Activated CD4-positive, alpha-beta T cell treated with anti-CD3 and anti-CD28 coated beads, Interleukin-2, amount 10 ng/mL, durations not matched to agents 24 days and 14 days (primary cell): ENCODE results near the gene FCER2. TPM values are rescaled to one million over a fixed set of nuclear protein-coding genes. Genes with fewer than 3 reads are reported as not detected.
A peak's percentile ranks its signal among the peaks of the same experiment; 100 is the strongest.

ENCODE experiments used
- DNase-seq: peaks from one replicate; pipeline ENCODE4 v3.0.0; 2022
- H3K27ac Mint-ChIP-seq: one replicate; pipeline ENCODE4 v1.8.0; 2022; ENCODE audit warnings: mild to moderate bottlenecking, mixed read lengths
- H3K27me3 Mint-ChIP-seq: one replicate; pipeline ENCODE4 v1.8.0; 2022; ENCODE audit warnings: mixed read lengths
- H3K36me3 Mint-ChIP-seq: one replicate; pipeline ENCODE4 v1.8.0; 2022; ENCODE audit warnings: low read depth, mild to moderate bottlenecking, mixed read lengths
- H3K4me1 Mint-ChIP-seq: one replicate; pipeline ENCODE4 v1.8.0; 2021; ENCODE audit warnings: mixed read lengths
- H3K4me3 Mint-ChIP-seq: one replicate; pipeline ENCODE4 v1.8.0; 2022; ENCODE audit warnings: mild to moderate bottlenecking, moderate library complexity, mixed read lengths
- H3K9me3 Mint-ChIP-seq: one replicate; pipeline ENCODE4 v1.8.0; 2021; ENCODE audit warnings: mixed read lengths
- intact Hi-C: fragments of 100-400 bp; cut with micrococcal nuclease; formaldehyde crosslinking; loops from one replicate; pipeline ENCODE4 v1.15.1; 2023
- total RNA-seq: library from RNA; stranded (reverse); gene quantifications from 2 replicates; pipeline ENCODE4 v1.2.3, GENCODE V29; 2022

Gene FCER2
- total RNA-seq, 1 donor from 2014 or later = not detected

DNA sequence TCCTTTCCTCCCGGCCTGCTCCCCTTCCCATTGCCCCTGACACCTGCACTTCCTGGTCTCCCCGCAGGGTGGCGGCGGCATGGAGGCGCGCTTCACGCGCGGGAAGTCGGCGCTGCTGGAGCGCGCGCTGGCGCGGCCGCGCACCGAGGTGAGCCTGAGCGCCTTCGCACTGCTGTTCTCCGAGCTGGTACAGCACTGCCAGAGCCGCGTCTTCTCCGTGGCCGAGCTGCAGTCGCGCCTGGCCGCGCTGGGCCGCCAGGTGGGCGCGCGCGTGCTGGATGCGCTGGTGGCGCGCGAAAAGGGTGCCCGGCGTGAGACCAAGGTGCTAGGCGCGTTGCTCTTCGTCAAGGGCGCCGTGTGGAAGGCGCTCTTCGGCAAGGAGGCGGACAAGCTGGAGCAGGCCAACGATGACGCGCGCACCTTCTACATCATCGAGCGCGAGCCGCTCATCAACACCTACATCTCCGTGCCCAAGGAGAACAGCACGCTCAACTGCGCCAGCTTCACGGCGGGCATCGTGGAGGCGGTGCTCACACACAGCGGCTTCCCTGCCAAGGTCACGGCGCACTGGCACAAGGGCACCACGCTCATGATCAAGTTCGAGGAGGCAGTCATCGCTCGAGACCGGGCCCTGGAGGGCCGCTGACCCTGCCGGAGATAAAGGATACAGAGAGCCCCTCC lies 19.6 kb downstream of the FCER2 start:
- Mint-ChIP-seq H3K9me3 (no peaks in the 10 kb centered on the region), H3K4me3 (peak overlapping the region; percentile 97), H3K27me3 (peaks cover 9% of the 10 kb centered on the region), H3K36me3 (peaks cover 18% of the 10 kb centered on the region), H3K4me1 (peaks cover 31% of the 10 kb centered on the region), H3K27ac (no peak overlapping the region)
- no peak for DNase-seq
- intact Hi-C loops = no loop called here

GRCh38 chr19:7681340-7682174 lies 20.4 kb downstream of the FCER2 start:
- intact Hi-C loops = loop anchor here (1.0 to 2.0 kb wide), 5 partner anchors 23 to 118 kb away; partner anchors contain the start of genes PET100 and XAB2
- no peaks in the 10 kb centered on the region for H3K9me3 Mint-ChIP-seq
- DNase-seq = peak; percentile 95
- peaks cover 15% of the 10 kb centered on the region for H3K27me3 Mint-ChIP-seq
- H3K4me3 Mint-ChIP-seq = peak overlapping the region; percentile 97
- H3K36me3 Mint-ChIP-seq = peaks cover 18% of the 10 kb centered on the region
- peaks cover 37% of the 10 kb centered on the region for H3K4me1 Mint-ChIP-seq
- H3K27ac Mint-ChIP-seq = peak overlapping the region; percentile 96

- intact Hi-C loops = loop anchor here (1.0 to 2.0 kb wide), 6 partner anchors 24 to 119 kb away; partner anchors contain the start of genes PET100 and XAB2
- Mint-ChIP-seq H3K36me3 (peaks cover 18% of the 10 kb centered on the region), H3K4me3 (peak within 1 kb of the TSS; percentile 97), H3K27ac (peak within 1 kb of the TSS; percentile 96), H3K9me3 (no peaks in the 10 kb centered on the region), H3K27me3 (peaks cover 18% of the 10 kb centered on the region), H3K4me1 (peaks cover 43% of the 10 kb centered on the region)
- DNase-seq = peak; percentile 98
Measured at GRCh38 chr19:7680606-7681339, 21.2 kb downstream of the FCER2 start, which contains the start of gene TRAPPC5. TSS of gene TRAPPC5 (plus strand) at chr19:7680833. CDS start at chr19:7682254, 1,421 bp downstream.

DNA sequence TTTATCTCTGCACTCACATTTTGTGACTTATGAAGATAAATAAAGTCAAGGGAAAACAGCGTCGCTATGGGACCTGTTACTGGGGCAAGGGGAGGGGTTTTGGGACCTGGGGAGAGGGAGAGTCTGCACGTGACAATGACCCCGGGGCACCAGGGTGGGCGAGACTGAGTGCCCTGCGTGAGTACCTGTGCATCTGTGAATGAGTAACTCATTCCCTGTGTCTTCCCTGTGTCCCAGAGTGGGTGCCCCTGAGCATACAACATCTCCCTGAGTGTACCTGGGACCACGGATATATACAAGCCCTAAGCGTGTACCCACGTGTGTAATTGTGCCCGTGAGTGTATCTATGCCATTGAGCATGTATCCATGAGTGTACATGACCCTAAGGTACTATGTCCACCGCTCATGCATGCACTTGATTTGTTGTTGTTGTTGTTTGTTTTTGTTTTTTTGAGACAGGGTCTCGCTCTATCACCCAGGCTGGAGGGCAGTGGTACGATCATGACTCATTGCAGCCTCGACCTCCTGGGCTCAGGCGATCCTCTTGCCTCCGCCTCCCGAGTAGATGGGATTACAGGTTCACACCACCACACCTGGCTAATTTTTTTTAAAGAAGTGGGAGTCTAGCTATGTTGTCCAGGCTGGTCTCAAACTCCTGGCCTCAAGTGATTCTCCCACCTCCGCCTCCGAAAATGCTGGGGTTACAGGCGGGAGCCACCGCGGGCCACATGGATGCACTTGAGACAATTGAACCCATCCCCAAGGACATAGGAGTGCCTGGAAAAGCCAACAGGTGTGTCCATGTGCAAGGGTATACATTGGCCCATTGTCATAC lies 21.9 kb downstream of the FCER2 start:
- Mint-ChIP-seq H3K4me3 (peak overlapping the region; percentile 67), H3K27ac (peak overlapping the region; percentile 84), H3K27me3 (peaks cover 19% of the 10 kb centered on the region), H3K4me1 (peaks cover 43% of the 10 kb centered on the region), H3K9me3 (no peaks in the 10 kb centered on the region), H3K36me3 (peaks cover 11% of the 10 kb centered on the region)
- no peak for DNase-seq
- intact Hi-C loops = loop anchor here (1.0 to 2.0 kb wide), 4 partner anchors 25 to 127 kb away; partner anchors contain the start of genes PET100 and XAB2

DNA sequence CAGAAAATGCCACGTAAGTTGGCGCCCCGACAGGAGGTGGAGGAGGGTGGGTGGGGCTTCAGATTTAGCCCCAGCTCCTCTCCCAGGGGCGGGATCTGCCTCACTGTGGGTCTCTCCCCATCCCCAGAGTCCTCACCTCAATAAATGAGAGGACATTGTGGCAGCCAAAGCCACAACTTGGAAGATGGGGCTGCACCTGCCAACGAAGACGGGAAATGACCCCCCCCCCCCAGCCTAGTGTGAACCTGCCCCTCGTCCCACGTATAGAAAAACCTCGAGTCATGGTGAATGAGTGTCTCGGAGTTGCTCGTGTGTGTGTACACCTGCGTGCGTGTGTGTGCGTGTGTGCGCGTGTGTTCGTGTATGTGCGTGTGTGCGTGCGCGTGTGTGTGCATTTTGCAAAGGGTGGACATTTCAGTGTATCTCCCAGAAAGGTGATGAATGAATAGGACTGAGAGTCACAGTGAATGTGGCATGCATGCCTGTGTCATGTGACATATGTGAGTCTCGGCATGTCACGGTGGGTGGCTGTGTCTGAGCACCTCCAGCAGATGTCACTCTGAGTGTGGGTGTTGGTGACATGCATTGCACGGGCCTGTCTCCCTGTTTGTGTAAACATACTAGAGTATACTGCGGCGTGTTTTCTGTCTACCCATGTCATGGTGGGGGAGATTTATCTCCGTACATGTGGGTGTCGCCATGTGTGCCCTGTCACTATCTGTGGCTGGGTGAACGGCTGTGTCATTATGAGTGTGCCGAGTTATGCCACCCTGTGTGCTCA lies 22.8 kb downstream of the FCER2 start:
- peak; percentile 87 for DNase-seq
- Mint-ChIP-seq H3K9me3 (no peaks in the 10 kb centered on the region), H3K27ac (peak overlapping the region; percentile 84), H3K27me3 (peaks cover 22% of the 10 kb centered on the region), H3K4me3 (peak overlapping the region; percentile 67), H3K36me3 (peaks cover 11% of the 10 kb centered on the region), H3K4me1 (peaks cover 45% of the 10 kb centered on the region)
- intact Hi-C loops = loop anchor here (2.0 kb wide), 1 partner anchor 128 kb away; no protein-coding TSS in a partner anchor

DNA sequence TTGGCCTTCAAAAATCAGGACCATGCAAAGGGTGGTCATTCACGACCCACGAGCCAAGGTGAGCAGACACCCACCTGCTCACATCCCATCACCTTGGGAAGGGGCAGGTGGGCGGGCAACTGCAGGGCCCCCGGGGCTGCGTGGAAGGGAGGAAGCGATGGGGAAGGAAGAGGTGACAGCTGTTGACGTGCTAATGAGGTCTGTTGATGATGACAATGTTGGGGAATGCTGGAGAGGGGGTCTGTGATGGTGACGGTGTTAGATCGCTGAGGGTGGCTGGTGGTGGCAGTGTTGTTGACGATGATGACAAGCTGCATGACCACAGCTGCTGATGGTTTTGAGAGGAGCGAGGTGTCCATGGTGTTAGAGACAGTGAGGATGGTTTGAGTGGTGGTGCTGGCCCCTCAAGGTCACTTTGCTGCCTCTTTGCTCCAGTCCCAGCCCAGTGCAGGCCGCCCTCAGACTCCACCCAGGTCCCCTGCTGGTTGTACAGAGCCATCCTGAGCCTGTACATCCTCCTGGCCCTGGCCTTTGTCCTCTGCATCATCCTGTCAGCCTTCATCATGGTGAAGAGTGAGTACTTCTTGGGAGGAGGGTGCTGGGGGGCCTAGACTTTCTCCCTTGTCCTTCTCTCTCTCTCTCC lies 24.1 kb downstream of the FCER2 start:
- H3K9me3 Mint-ChIP-seq = no peaks in the 10 kb centered on the region
- peaks cover 6% of the 10 kb centered on the region for H3K36me3 Mint-ChIP-seq
- H3K27me3 Mint-ChIP-seq = peaks cover 26% of the 10 kb centered on the region
- intact Hi-C loops = loop anchor here (2.0 kb wide), 1 partner anchor 129 kb away; no protein-coding TSS in a partner anchor
- no peak for DNase-seq
- H3K4me3 Mint-ChIP-seq = no peak overlapping the region
- H3K4me1 Mint-ChIP-seq = peaks cover 46% of the 10 kb centered on the region
- peak overlapping the region; percentile 23 for H3K27ac Mint-ChIP-seq

- Mint-ChIP-seq H3K27me3 (peaks cover 27% of the 10 kb centered on the region), H3K9me3 (no peaks in the 10 kb centered on the region), H3K4me3 (peak within 1 kb of the TSS; percentile 50), H3K36me3 (peaks cover 2% of the 10 kb centered on the region), H3K27ac (peak within 1 kb of the TSS; percentile 48), H3K4me1 (peaks cover 45% of the 10 kb centered on the region)
- DNase-seq = no peak
- intact Hi-C loops = no loop called here
Measured at GRCh38 chr19:7676854-7677253, 25.1 kb downstream of the FCER2 start, which contains the start of gene MCEMP1. TSS of gene MCEMP1 (plus strand) at chr19:7677090. CDS start at chr19:7677121, 31 bp downstream.

GRCh38 chr19:7676376-7676775 lies 25.6 kb downstream of the FCER2 start:
- H3K4me1 Mint-ChIP-seq = peaks cover 43% of the 10 kb centered on the region
- intact Hi-C loops = no loop called here
- H3K9me3 Mint-ChIP-seq = no peaks in the 10 kb centered on the region
- peak overlapping the region; percentile 50 for H3K4me3 Mint-ChIP-seq
- no peak for DNase-seq
- no peaks in the 10 kb centered on the region for H3K36me3 Mint-ChIP-seq
- no peak overlapping the region for H3K27ac Mint-ChIP-seq
- H3K27me3 Mint-ChIP-seq = peaks cover 30% of the 10 kb centered on the region

- Mint-ChIP-seq H3K36me3 (no peaks in the 10 kb centered on the region), H3K4me3 (no peak overlapping the region), H3K4me1 (peaks cover 39% of the 10 kb centered on the region), H3K9me3 (no peaks in the 10 kb centered on the region), H3K27ac (no peak overlapping the region), H3K27me3 (peaks cover 43% of the 10 kb centered on the region)
- peak; percentile 78 for DNase-seq
- intact Hi-C loops = no loop called here
Measured at GRCh38 chr19:7674010-7675005, 27.6 kb downstream of the FCER2 start.

DNA sequence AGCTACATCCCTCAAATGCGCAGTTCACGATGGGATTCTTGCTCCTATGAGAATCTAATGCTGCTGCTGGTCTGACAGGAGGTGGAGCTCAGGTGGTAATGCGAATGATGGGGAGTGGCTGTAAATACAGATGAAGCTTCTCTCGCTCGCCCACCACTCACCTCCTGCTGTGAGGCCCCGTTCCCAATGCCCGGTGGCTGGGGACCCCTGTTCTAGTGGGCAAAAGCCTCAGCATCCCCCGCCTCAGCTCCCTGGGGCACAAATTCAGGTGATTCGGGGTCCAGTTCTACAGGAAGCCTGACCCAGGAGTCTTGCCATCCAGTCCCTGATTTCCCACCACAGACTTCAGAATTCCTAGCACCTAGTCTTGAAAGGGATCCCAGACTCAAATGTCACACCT lies 29.4 kb downstream of the FCER2 start:
- H3K9me3 Mint-ChIP-seq = no peaks in the 10 kb centered on the region
- H3K4me1 Mint-ChIP-seq = peaks cover 28% of the 10 kb centered on the region
- peaks cover 38% of the 10 kb centered on the region for H3K27me3 Mint-ChIP-seq
- no peak overlapping the region for H3K27ac Mint-ChIP-seq
- DNase-seq = no peak
- H3K36me3 Mint-ChIP-seq = no peaks in the 10 kb centered on the region
- intact Hi-C loops = no loop called here
- H3K4me3 Mint-ChIP-seq = no peak overlapping the region

DNA sequence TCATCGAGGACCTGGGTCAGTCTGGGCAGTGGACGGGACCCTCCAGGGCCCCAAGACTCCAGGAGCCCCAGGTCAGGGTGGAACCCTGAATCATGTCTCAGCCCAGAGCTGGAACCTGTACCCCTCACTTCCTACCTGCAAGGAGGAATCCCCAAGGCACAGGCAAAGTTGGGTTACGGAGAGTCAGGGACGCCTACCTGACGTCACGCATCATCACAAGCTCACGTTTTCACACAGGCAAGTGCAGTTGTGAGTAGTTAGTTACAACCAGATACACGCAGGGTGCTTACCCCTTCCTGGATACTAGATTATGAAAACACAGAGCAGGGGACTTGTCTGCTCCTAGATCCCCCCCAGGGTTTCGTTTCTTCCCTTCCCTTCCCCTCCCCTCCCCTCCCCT lies 31.1 kb downstream of the FCER2 start:
- DNase-seq = no peak
- H3K27me3 Mint-ChIP-seq = peaks cover 31% of the 10 kb centered on the region
- H3K4me3 Mint-ChIP-seq = peak overlapping the region; percentile 79
- no peaks in the 10 kb centered on the region for H3K36me3 Mint-ChIP-seq
- no peaks in the 10 kb centered on the region for H3K9me3 Mint-ChIP-seq
- H3K4me1 Mint-ChIP-seq = peaks cover 15% of the 10 kb centered on the region
- intact Hi-C loops = no loop called here
- no peak overlapping the region for H3K27ac Mint-ChIP-seq
